ENCODE results near the gene SPEF1. TPM values are rescaled to one million over a fixed set of nuclear protein-coding genes. Genes with fewer than 3 reads are reported as not detected.

SPEF1 gene
- total and polyA plus RNA-seq, 2 experiments from 2014 or later = 0.63 TPM; not detected in 1

- no peak for DNase-seq (ENCODE audit: low spot score)
- peak overlapping the region; percentile 42 for H3K4me2 ChIP-seq
- WGBS (ENCODE audit: low lambda C conversion rate, missing lambda C conversion rate) = 97% methylated on average over 3 of the region's 3 CpGs
- H3K27ac ChIP-seq = peak overlapping the region; percentile 97
- H4K20me1 ChIP-seq (ENCODE audit: insufficient read depth, poor library complexity, severe bottlenecking) = no peaks in the 10 kb centered on the region
- H3K27me3 ChIP-seq = no peaks in the 10 kb centered on the region
- peaks cover 4% of the 10 kb centered on the region for H3K79me2 ChIP-seq
- no peak overlapping the region for H3K4me3 ChIP-seq
- no peaks in the 10 kb centered on the region for H3K9me2 ChIP-seq (replicated peaks; ENCODE audit: insufficient read depth)
- TF ChIP-seq, protein P1, sequence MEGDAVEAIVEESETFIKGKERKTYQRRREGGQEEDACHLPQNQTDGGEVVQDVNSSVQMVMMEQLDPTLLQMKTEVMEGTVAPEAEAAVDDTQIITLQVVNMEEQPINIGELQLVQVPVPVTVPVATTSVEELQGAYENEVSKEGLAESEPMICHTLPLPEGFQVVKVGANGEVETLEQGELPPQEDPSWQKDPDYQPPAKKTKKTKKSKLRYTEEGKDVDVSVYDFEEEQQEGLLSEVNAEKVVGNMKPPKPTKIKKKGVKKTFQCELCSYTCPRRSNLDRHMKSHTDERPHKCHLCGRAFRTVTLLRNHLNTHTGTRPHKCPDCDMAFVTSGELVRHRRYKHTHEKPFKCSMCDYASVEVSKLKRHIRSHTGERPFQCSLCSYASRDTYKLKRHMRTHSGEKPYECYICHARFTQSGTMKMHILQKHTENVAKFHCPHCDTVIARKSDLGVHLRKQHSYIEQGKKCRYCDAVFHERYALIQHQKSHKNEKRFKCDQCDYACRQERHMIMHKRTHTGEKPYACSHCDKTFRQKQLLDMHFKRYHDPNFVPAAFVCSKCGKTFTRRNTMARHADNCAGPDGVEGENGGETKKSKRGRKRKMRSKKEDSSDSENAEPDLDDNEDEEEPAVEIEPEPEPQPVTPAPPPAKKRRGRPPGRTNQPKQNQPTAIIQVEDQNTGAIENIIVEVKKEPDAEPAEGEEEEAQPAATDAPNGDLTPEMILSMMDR (IDR thresholded peaks at IDR 0.05; ENCODE audit: poor library complexity) = no peak
- TF ChIP-seq EZH2 (IDR thresholded peaks at IDR 0.05; ENCODE audit: borderline replicate concordance) = no peak
- no peak for TF ChIP-seq EZH2phosphoT487 (IDR thresholded peaks at IDR 0.05; ENCODE audit: low read depth, severe bottlenecking, unreplicated experiment)
- no peaks in the 10 kb centered on the region for H3K9me3 ChIP-seq (ENCODE audit: low read depth)
- H3K36me3 ChIP-seq (replicated peaks; ENCODE audit: insufficient read depth, low read depth) = no peaks in the 10 kb centered on the region
- H3K4me1 ChIP-seq (ENCODE audit: insufficient read depth) = peaks cover 50% of the 10 kb centered on the region
- H2AFZ ChIP-seq = no peak overlapping the region
These were observed 27.3 kb upstream of the SPEF1 start for GRCh38 chr20:3808544-3808943.

- H3K9me2 ChIP-seq (replicated peaks; ENCODE audit: insufficient read depth) = no peaks in the 10 kb centered on the region
- H3K27ac ChIP-seq = peak overlapping the region; percentile 97
- no peak overlapping the region for H3K4me3 ChIP-seq
- TF ChIP-seq, protein P1 (IDR thresholded peaks at IDR 0.05; ENCODE audit: poor library complexity) = no peak
- no peak for TF ChIP-seq EZH2phosphoT487 (IDR thresholded peaks at IDR 0.05; ENCODE audit: low read depth, severe bottlenecking, unreplicated experiment)
- TF ChIP-seq EZH2 (IDR thresholded peaks at IDR 0.05; ENCODE audit: borderline replicate concordance) = no peak
- H3K79me2 ChIP-seq = peaks cover under 1% of the 10 kb centered on the region
- no peak overlapping the region for H3K4me2 ChIP-seq
- DNase-seq (ENCODE audit: low spot score) = no peak
- H3K9me3 ChIP-seq (ENCODE audit: low read depth) = no peaks in the 10 kb centered on the region
- WGBS (ENCODE audit: low lambda C conversion rate, missing lambda C conversion rate) = 97% methylated on average over 11 of the region's 11 CpGs
- H2AFZ ChIP-seq = no peak overlapping the region
- H3K36me3 ChIP-seq (replicated peaks; ENCODE audit: insufficient read depth, low read depth) = no peaks in the 10 kb centered on the region
- H3K27me3 ChIP-seq = no peaks in the 10 kb centered on the region
- no peaks in the 10 kb centered on the region for H4K20me1 ChIP-seq (ENCODE audit: insufficient read depth, poor library complexity, severe bottlenecking)
- H3K4me1 ChIP-seq (ENCODE audit: insufficient read depth) = peaks cover 33% of the 10 kb centered on the region
These were observed 23.5 kb upstream of the SPEF1 start for GRCh38 chr20:3804781-3805180.

DNA sequence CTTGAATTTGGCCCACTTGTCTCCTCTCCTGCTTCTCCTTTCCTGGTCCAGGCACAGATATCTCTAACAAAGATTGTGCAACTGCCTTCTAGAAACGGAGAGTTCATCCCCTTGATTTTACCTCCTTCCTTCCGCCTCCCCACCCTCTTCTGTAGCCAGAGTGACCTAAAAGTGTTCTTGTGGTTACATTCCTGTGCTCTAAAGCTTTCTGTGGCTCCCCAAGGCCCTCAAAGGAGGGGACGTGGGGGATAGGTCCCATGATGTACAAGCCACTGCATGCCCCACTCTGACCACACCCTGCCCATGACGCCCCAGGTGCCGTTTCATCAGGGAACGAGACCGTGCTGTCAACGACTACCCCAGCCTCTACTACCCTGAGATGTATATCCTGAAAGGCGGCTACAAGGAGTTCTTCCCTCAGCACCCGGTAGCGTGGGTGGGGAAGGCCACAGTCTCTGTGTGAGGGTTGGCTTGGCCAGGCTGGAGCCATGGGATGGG lies 23.1 kb upstream of the SPEF1 start:
- Histone ChIP-seq H3K9me2 (replicated peaks; ENCODE audit: insufficient read depth) (no peaks in the 10 kb centered on the region), H3K36me3 (replicated peaks; ENCODE audit: insufficient read depth, low read depth) (no peaks in the 10 kb centered on the region), H3K27me3 (no peaks in the 10 kb centered on the region), H3K79me2 (no peaks in the 10 kb centered on the region), H4K20me1 (ENCODE audit: insufficient read depth, poor library complexity, severe bottlenecking) (no peaks in the 10 kb centered on the region), H3K9me3 (ENCODE audit: low read depth) (no peaks in the 10 kb centered on the region), H3K4me1 (ENCODE audit: insufficient read depth) (peaks cover 38% of the 10 kb centered on the region), H3K4me2 (no peak overlapping the region), H2AFZ (no peak overlapping the region), H3K4me3 (no peak overlapping the region), H3K27ac (no peak overlapping the region)
- 94% methylated on average over 11 of the region's 11 CpGs for WGBS (ENCODE audit: low lambda C conversion rate, missing lambda C conversion rate)
- TF ChIP-seq EZH2 (IDR thresholded peaks at IDR 0.05; ENCODE audit: borderline replicate concordance) = no peak
- TF ChIP-seq, protein P1 (IDR thresholded peaks at IDR 0.05; ENCODE audit: poor library complexity) = no peak
- no peak for TF ChIP-seq EZH2phosphoT487 (IDR thresholded peaks at IDR 0.05; ENCODE audit: low read depth, severe bottlenecking, unreplicated experiment)
- DNase-seq (ENCODE audit: low spot score) = no peak
